ENCODE data around the gene POGK.
"Not testable (repeated sequence)": the region's sequence is repeated elsewhere in the genome, so short reads cannot be mapped to it uniquely, and the experiment has no call there.

Gene POGK, protein sequence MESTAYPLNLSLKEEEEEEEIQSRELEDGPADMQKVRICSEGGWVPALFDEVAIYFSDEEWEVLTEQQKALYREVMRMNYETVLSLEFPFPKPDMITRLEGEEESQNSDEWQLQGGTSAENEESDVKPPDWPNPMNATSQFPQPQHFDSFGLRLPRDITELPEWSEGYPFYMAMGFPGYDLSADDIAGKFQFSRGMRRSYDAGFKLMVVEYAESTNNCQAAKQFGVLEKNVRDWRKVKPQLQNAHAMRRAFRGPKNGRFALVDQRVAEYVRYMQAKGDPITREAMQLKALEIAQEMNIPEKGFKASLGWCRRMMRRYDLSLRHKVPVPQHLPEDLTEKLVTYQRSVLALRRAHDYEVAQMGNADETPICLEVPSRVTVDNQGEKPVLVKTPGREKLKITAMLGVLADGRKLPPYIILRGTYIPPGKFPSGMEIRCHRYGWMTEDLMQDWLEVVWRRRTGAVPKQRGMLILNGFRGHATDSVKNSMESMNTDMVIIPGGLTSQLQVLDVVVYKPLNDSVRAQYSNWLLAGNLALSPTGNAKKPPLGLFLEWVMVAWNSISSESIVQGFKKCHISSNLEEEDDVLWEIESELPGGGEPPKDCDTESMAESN

DNA sequence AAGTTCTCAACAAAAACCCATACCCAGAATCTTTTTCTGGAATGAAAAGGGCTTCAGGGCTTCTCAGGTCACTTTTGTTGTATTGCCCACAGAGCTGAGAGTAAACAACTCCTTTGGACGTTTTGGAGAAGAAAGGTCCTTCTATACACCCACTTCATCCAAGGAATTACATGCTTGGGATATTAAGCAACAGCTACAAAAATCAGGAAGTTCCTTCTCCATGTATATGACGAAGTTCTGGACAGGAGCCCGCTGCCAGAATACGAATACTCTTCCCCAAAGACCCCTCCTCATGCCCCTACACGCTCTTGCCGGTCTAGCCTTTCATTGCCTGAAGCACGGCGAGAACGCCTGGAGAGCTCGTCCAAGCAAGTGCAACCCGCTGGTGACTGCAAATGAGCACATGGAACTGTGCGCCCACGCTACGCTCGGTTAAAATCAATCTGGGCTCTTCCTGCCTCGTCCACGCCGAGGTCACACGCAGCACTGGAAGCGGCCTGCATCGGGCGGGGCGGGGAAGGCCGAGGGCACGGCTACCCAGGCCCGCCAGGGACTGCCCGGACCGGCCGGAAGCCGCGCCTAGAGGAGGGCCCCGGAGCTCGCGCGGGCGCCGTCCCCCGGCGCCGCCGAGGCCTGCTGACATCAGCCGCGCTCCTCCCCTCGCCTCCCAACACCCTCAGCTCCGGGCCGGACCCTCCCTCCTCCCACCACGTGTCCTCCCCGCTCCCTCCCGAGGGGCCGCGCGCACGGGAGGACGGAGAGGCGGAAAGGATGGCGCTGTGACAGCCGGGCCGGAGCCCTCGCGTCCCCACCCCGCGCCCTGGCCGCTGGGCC lies at the start of gene POGK:
TSS of gene POGK (plus strand) at position 710 of the 834 bp plus-strand sequence. CDS start 1,482 bp downstream, outside the sequence.
- in situ Hi-C loops (cut with HindIII; ENCODE audit: low sequenced_read_pairs), result no loop called here

DNA sequence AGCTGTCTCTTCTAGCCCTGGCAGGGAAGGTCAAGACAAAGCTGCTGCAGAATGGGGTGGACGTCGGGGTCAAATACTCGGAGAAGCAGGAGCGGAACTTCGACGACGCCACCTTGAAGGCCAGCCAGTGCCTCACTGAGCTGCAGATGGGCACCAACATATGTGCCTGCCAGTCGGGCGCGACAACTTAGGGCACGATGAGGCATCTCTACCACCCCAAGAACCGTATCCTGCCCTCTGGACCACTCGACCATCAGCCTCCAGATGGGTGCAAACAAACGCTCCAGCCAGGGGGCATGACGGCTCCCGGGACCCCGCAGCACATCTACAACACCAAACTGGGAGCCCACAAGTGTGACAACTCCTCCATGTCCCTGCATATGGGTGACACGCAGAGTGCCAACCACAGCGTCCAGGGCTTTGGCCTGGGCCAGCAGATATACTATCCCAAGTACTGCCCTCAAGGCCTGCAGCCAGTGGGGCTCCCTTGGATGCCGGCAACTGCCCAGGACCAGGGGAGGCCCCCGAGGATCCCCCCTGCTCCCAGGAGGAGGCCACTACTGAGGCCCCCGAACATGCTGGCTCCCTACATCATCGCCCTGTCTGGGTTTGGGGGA lies 42.5 kb upstream of the POGK start:
- in situ Hi-C loops (cut with HindIII; ENCODE audit: low sequenced_read_pairs), result no loop called here

- in situ Hi-C loops (cut with HindIII; ENCODE audit: low sequenced_read_pairs), result no loop called here
These were observed 30.3 kb upstream of the POGK start for GRCh38 chr1:166808952-166809351.

DNA sequence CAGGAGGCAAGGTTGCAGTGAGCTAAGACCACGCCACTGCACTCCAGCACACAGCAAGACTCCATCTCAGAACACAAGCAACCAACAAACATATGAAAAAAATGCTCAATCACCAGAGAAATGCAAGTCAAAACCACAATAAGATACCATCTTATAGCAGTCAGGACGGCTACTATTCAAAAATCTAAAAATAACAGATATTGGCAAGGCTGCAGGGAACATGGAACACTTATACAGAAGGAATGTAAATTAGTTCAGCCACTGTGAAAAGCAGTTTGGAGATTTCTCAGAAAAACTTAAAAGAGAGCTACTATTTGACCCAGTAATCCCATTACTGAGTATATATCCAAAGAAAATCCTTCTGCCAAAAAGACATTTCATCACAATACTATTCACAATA lies 27.6 kb upstream of the POGK start:
- in situ Hi-C loops (cut with HindIII; ENCODE audit: low sequenced_read_pairs), result no loop called here

- in situ Hi-C loops (cut with HindIII; ENCODE audit: low sequenced_read_pairs), result no loop called here
These were observed 25.6 kb upstream of the POGK start for GRCh38 chr1:166813508-166814223.

GRCh38 chr1:166814611-166815010 lies 24.7 kb upstream of the POGK start:
- in situ Hi-C loops (cut with HindIII; ENCODE audit: low sequenced_read_pairs), result no loop called here

GRCh38 chr1:166819974-166820373 lies 19.3 kb upstream of the POGK start:
- in situ Hi-C loops (cut with HindIII; ENCODE audit: low sequenced_read_pairs), result loop anchor here (5.0 kb wide), 1 partner anchor 82 kb away; no protein-coding TSS in a partner anchor

GRCh38 chr1:166822385-166822784 lies 16.9 kb upstream of the POGK start:
- in situ Hi-C loops (cut with HindIII; ENCODE audit: low sequenced_read_pairs), result loop anchor here (5.0 kb wide), 1 partner anchor 80 kb away; no protein-coding TSS in a partner anchor

DNA sequence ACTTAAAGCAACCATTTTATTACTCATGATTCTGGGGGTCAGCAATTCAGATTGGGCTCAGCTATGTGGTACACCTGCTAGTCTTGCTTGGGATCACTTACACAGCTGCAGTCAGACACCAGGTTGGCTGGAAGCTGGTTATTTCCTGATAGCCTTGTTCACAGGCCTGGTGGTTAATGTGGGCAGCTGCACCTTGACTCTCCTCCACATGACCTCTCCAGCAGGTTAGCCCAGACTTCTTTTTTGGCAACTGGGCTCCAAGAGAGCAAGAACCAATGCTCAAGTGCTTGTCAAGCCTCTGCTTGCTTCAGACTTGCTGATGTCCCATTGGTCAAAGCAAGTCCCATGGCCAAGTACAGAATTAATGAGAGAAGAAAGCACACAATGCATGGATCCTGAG lies 11.8 kb upstream of the POGK start:
- in situ Hi-C loops (cut with HindIII; ENCODE audit: low sequenced_read_pairs), result no loop called here

- in situ Hi-C loops (cut with HindIII; ENCODE audit: low sequenced_read_pairs), result not testable (repeated sequence)
These were observed 9.5 kb upstream of the POGK start for GRCh38 chr1:166829762-166830161.

DNA sequence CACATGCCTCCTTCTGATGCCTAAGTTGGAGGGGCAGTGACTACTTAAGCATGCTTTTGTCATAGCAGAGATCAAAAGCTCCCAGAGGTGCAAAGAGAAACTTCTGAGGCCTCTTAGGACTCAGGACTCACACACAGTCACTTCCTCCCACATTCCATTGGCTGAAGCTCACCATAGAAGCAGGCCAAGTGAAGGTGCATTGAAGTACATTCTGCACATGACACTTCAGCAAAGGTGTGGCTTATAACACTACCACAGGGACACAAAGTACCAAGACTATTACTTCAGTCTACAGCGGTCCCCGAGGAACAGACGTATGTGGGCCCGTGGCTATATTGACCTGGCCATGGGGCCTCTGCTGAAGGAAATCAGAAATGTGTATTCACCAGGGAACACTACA lies 2.5 kb upstream of the POGK start:
- in situ Hi-C loops (cut with HindIII; ENCODE audit: low sequenced_read_pairs), result no loop called here

GRCh38 chr1:166839600-166840308 lies 479 bp downstream of the POGK start:
- in situ Hi-C loops (cut with HindIII; ENCODE audit: low sequenced_read_pairs), result no loop called here

GRCh38 chr1:166840309-166841274 lies 1.3 kb downstream of the POGK start:
- in situ Hi-C loops (cut with HindIII; ENCODE audit: low sequenced_read_pairs), result no loop called here

- in situ Hi-C loops (cut with HindIII; ENCODE audit: low sequenced_read_pairs), result no loop called here
These were observed 4.0 kb downstream of the POGK start for GRCh38 chr1:166843322-166843721.

DNA sequence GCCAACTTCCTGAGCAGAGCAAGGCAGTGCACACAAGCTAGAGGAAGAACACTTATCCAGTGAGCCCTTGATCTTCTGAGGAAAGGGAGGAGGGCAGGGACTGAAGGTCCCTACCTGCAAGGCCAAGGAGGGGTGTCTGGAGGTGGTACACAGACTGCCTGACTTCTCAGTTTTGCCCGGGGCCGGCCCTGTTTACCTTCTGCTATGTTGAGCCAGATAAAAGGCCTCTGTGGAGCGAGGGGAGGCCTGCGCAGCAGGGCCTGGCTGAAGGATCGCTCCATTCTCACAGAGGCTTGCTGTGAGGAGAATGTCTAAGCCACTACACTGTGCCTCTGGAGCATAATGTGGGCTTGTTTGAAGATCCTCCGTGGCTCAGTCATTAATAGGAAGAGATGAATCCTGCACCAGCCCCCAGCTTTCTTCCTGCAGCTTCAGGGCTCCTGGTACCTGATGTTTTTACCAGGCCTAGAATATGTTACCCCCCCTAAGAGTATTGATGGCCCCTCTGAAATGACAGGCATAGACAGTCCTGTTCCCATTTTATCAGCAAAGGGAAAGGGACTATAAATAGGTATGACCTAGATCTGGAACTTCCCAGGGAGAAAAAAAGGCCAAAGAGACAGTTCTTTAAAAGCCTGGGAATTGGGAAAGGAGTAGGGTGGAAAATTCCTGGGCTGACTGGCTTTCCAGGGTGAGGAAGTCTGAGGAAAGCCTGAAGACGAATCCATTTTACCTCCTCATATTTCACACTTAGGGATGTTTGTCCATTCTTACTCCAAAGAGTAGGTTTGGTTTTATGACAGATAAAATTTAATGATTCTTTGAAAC lies 4.7 kb downstream of the POGK start:
- in situ Hi-C loops (cut with HindIII; ENCODE audit: low sequenced_read_pairs), result no loop called here

- in situ Hi-C loops (cut with HindIII; ENCODE audit: low sequenced_read_pairs), result no loop called here
These were observed 5.5 kb downstream of the POGK start for GRCh38 chr1:166844791-166845190.

DNA sequence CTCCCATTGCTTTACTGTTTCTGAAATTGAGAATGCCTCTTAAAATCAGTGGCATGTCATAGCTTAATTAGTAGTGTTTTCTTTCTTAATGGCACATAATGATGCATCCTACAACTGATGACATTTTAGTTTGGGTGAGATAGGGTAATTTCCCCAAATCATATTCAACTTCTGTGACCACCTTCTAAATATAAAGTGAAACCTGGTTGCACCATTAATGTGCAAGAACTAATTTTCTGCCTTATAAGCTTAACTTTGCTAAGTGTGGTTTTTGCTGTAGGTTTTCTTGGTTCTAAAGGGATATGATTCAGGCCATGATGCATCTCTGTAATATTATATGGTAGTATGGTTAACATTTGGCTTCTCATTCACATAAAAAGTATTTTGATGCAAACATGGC lies 8.9 kb downstream of the POGK start:
- in situ Hi-C loops (cut with HindIII; ENCODE audit: low sequenced_read_pairs), result no loop called here

- in situ Hi-C loops (cut with HindIII; ENCODE audit: low sequenced_read_pairs), result no loop called here
These were observed 9.9 kb downstream of the POGK start for GRCh38 chr1:166849135-166849534.

All from endothelial cell of hepatic sinusoid (primary cell).